HPDE6-E6E7 (cell line): Measurements from ENCODE around the gene WDR5.

ENCODE experiments used
- DNase-seq: peaks from one replicate; pipeline ENCODE4 v3.0.0; 2011; ENCODE audit warnings: missing footprints; ENCODE audit errors: extremely low spot score

Gene WDR5

DNA sequence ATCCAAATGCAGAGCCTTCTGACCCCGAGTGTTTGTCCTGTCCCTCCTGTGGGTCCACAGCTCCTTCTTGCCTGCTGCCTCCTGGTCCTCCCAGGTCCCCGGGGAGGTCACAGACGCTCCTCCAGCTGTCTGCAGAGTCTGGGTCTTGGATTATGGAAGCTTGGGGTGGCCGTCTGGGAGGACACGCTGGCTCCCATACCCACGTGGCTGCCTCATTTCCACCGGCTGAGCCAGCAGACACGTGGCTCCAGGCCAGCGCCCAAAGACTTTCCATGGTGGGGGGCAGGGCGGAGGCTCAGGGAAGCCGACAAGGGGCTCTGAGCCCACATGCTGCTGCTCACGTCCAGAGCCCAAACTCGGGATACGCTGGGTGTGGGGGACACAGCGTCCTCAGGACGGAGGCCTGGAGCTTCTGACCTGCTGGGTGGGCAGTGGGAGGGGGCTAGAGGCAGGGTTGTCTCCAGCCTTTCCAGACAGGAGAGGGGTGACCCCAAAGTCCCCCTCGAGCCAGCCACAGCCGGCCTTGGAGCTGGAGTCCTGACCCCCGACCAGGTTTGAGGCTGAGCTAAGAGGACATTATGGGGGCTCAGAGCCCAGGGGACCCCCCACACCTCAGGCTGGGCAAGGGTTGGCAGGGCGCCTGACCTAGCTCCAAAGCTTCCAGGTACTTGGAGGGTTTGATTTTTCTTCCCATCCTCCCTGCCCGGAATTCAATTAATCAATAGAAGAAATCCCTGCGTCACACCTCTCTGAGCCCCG, 52.7 kb downstream of the WDR5 start:
- DNase-seq: no peak

DNA sequence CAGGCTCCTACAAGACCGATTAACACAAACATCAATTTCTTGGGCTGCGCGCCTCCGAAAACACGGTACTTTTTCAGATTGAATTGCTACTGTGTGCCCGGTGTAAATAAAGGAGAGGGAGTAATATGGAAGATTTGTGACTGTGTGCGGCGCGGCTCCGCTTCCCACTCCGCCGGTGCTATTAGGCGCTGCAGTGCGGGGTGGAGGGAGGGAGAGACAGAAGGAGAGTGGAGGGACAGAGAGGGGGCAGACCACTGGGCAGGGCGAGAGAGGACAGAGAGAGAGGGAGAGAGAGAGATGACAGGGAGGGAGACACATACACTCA, 53.2 kb downstream of the WDR5 start:
- no peak for DNase-seq

DNA sequence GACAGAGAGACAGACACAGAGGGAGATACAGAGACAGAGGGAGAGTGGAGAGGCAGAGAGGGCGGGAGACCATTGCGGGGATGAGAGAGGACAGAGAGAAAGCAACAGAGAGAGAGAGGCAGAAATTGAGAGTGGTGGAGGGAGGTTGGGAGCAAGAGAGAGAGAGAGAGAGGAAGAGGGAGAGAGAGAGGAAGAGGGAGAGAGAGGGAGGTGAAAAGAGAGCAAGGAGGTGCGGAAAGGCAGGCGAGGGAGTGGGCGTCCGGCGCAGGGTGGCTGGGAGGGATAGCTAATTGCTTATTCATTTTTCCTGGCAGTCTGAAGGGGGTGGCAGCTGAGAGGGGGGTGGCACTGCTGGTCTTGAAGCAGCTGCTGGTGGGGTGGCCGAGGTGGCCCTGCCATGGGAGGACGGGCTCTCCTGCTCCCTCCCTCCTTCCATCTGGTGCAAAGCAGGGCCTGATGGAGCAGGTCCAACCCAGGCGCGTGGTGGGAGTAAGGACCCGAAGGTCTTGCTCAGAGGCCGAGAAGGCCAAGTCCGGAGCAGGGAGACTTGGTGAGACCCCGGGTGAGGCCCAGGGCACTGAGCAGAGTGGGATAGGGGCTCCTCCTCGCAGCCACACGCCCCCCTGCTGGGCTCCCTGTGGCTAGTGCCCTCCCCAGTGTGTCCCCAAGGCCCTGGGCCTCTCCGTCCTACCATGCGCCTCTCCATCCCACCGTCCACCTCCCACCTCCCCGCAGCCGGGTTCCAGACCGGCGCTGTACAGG, 53.8 kb downstream of the WDR5 start:
- no peak for DNase-seq

DNA sequence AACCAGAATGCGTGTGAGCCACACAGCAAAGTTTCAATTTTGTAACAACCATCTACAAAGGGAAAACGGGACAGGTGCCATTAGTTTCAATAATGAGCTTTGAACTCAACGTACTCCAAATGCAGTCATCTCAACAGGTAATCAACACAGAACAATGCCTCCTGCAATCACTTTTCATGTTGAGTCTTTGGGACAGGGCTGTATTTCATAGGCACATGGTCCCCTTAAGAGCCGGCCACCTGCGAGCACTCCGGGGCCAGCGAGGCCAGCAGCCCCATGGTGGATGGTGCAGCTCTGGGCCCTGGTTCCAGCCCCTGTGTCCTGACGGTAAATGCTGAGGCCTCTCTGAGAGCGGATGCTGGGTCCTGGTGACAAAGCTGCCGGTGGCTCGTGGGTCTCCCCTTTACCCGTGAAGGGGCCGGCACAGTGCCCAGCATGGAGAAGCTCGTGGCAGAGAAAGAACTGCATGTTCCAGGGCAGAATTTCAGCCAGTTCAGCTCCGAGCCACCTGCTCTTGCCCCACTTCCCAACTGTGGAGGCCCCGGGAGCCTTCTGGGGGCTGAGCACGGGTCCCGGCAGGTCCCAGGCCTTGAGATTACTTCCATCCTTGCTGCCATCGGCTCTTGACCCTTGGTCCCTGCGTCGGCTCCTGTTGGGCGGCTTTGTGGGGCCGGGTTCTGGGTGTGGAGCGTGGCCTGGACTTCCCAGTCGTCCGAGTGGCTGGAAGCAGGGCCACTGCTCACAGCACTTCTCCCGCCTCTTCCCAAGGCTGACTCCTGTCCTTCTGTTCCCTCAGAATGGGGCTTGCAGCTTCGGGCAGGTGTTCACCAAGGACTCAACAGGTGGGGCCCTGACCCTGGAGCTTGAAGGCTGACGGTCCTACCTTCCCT, 54.6 kb downstream of the WDR5 start:
- DNase-seq: no peak

DNA sequence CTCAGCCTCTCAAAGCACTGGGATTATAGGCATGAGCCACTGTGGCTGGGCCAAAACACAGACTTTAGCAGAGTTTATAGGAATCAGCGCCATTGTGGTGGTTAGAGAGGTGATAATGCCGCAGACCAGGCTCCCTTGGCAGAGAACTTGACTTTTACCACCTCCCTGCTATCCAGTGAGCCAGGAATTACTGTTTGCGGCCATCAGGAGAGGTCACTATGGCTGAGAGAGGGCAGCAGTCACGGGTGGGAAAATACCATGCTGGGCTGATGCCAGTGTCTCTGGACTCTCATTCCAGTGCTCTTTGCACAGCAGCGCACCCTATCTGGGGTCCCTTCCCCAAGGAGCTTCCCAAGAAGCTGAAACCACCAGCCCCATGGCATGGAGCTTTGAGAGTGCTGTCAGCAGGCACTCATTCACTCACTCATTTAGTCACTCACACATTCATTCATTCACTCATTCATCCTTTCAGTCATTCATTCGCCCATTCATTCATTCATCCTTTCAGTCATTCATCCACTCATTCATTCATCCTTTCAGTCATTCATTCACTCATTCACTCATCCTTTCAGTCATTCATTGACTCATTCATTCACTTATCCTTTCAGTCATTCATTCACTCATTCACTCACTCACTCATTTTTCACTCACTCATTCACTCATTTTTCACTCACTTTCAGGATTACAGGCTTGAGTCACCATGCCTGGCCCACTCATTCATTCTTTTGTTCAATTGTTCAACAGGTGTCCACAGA, 55.8 kb downstream of the WDR5 start:
- DNase-seq: no peak

DNA sequence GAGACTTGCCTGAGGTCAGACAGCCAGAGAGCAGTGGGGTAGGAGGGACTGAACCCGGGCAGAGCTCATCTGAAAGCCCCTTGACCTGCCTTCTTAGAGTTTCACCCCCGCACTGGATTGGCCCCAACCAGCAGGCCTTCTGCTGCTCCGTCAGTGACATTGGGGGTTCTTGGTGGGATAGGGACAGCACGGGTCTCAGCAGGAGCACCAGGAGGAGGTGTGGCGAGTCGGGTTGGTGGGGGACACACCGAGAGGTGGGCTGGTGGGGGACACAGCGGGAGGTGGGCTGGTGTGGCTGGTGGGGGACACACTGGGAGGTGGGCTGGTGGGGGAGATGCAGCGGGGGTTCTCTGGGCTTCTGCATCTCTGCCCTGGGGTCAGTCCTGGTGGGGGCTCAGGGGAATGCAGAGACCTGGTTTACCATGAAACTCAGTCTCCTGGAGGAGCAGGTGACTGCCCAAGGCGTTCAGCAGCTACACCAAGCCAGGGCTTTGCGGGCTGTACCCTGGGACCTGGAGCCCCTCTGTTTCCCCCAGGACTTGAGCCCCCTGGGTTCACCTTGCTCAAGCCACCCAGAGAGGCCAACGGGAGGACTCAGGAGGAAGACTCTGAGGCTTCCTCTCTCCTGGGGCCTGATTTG, 56.5 kb downstream of the WDR5 start:
- DNase-seq: no peak

DNA sequence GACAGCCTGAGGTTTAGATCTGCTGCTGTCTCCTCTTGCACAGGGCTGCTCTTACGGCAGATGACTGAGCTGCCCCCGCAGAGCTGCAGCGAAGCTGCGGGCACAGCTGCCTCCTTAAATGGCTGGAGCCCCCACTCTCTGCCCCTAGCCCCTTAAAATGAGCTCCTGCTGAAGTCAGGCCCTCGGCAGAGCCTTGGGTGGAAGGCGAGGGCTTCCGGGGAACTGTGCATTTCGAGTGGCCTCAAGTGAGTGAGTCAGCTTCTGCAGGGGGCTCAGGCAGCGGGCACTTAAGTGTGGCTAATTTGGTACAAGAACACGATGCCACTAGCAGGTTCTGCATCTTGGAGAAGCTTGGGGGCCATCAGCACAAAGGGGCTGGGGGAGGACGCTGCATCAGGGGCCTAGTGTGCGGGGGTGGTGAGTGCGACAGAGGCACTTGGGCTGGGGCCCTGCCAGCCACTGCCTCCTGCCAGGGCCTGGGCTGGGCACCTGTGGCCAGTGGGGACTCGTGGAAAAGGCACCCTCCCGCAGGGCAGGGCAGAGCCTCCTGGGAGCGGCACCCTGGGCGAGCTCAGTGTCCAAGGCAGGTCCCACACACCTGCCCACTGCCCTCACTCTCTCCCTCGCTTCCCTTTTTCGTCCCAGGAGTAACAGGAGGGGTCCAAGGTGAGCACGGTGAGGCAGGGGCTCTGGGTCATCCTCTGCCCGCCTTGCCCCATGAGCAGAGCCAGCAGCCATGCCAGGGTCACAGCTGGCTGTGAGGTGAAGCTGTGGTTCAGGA, 57.3 kb downstream of the WDR5 start:
- no peak for DNase-seq

DNA sequence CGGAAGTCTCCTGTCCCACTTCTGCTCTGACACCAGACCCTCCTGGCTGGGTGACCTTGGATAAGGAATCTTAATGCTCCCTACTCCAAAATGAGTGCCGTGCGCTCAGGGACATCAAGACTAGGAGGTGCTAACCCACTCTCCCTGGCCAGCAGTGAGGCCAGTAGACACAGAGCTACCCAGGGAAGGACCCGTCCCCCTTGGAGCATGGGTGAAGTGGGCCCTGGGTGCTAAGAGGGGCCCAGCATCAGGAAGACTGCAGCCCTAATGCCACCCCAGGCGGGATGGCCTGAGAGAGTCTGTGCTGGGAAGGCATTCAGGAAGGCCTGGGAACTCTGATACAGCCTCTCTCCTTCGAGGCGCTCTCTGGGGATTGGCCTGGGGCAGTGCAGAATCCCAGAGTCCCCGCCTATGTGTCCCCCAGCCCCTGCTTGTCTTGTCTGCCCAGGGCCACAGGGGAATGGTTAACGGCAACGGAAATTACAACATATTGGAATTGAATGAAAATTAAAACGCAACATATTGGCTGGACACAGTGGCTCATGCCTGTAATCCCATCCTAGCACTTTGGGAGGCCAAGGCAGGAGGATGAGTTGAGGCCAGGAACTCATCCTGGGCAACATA, 58.1 kb downstream of the WDR5 start:
- DNase-seq: no peak

DNA sequence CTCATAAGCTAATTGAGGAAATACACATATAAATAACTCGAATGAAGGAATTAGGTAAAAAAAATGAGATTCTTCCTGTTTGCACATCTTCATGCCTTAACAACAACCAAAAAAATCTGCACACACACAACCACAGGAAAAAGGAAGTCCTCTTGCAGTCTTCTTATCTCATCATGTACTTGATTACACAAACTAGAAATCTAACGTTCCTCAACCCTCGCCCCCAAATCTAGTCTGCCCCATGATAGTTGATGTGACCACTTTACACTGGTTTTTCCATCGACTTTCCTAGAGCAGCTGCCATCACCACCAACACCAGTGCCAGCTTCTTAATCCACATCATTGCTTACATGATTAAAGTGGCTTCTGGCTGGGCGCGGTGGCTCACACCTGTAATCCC, 59.7 kb downstream of the WDR5 start:
- no peak for DNase-seq

DNA sequence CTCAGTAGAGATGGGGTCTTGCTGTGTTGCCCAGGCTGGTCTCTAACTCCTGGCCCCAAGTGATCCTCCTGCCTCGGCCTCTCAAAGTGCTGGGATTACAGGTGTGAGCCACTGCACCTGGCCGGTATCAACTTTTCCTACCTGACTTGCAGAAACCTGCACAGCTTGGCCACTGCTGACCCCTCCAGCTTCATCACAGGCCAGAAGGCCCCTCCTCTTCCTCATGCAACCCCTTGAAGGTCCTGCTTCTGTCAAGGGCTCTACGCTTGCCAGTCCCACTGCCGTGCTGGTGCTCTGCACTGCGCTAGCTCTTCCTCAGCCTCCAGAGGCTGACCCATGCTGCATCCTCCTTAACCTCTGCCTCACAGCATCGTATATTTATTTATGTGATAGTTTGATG, 61.0 kb downstream of the WDR5 start:
- no peak for DNase-seq

DNA sequence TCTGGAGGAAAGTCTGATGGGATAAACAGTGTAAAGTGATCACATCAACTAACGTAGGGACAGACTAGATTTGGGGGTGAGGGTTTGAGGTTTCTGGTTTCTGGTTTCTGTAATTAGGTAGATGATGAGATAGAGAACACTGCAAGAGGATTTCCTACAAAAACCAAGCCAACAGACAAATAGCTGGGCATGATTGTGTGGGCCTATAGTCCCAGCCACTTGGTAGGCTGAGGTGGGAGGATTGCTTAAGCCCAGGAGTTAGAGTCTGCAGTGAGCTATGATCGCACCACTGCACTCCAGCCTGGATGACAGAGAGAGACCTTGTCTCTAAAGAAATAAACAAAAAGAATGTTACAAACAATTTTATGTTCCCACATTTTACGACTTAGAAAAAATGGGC, 62.9 kb downstream of the WDR5 start:
- no peak for DNase-seq

DNA sequence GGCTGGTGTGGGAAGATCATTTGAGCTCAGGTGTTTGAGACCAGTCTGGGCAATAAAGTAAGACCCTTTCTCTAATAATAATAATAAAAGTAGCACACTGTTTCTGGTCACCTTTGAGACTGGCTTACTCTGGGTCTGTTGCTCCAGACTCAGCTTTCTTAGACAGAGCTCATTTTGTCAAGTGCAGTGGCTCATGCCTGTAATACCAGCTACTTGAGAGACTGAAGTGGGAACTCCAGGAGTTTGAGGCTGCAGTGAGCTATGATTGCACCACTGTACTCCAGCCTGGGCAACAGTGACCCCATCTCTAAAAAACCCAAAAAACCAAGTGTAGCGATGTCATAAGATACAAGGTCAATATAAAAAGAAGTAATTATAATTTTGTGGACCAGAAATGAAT, 64.8 kb downstream of the WDR5 start:
- DNase-seq: no peak

DNA sequence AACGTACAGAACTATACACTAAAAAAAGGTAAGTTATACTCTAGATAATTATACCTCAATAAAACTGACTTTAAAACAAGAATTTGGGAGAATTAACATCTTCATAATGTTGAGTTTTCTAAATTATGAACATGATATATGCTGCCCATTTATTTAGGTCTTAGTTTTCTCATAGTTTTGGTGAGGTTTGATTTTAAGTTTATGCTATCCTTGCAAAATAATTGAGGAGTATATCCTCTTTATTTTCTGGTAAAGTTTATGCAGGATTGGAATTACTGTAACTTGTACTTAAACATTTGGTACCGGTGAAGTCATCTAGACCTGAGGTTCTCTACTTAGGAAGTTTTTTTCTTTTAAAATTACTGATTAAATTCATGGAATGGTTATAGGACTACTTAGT, 67.3 kb downstream of the WDR5 start:
- no peak for DNase-seq

DNA sequence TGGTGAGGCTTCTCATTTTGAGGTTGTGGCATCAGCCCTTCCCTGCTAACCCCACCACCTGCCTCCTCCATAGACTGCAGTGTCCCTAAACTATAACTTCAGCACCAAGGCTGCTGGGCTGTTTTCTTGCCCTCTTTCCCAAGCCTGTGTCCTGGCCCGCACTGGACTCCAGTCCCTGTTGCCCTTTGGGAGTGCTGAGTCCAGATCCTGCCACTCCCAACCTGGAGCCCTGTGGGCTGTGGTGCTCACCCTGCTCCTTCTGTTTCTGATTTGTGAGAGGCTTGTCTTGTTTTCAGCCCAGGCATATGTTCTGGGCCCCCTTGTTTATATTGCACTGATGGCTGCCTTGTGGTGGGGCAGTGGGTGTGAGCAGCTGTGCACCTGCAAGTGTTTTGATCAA, 68.2 kb downstream of the WDR5 start:
- no peak for DNase-seq

DNA sequence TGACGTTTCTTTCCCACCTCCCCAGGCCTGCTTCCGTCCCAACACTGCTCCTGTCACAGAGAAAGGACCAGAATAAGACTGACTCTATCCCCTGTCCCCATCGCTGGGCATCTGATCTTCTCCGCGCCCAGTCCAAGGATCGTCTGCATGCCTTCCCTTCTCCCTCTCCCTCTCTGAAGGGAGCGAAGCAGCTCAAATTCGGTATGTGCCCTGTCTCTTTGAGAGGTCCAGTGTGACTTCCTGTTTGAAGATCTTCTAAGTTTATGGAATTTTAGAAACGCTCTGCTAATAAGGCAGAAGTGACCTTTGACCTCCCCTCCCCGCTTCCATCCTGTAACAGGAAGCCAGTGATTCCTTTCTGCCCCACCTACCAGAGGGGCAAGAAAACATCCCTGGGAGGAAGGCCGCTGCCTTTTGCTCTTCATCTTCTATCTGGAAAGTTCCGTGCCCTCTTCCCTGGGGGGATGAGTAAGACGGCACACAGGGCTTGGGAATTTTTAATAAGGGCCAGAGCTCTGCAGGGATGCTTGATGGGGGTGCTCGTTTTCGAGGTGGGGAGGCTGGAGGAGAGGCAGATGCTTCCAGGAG, 69.2 kb downstream of the WDR5 start:
- DNase-seq: no peak

DNA sequence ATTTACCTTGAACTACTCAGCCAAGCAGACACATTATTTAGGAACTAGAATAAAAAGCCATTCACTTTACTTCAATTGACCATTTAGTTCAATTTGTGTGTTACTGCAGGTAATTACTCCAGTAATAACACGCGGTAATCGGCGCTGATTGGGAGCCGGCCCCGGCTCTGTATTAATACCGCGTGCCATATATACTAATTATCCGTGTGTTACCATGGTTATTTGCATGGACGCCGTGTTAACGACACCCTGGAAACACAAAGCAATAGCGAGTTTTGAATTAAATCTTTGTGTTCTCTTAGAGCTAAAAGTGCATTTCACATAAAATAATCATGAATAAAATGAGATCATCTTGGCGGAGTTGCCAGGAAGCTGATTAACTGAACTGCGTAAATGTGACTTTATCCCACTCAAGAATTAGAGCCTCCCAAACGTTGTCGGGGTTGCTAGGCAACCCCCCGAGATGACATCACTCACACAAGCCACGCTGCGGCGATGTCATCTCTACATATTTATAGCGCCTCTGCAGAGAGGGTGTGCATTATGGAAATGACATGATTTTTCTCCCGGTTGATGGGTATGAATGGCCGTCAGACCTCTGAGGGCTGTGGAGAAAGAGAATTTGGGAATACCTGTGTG, 69.9 kb downstream of the WDR5 start:
- no peak for DNase-seq

DNA sequence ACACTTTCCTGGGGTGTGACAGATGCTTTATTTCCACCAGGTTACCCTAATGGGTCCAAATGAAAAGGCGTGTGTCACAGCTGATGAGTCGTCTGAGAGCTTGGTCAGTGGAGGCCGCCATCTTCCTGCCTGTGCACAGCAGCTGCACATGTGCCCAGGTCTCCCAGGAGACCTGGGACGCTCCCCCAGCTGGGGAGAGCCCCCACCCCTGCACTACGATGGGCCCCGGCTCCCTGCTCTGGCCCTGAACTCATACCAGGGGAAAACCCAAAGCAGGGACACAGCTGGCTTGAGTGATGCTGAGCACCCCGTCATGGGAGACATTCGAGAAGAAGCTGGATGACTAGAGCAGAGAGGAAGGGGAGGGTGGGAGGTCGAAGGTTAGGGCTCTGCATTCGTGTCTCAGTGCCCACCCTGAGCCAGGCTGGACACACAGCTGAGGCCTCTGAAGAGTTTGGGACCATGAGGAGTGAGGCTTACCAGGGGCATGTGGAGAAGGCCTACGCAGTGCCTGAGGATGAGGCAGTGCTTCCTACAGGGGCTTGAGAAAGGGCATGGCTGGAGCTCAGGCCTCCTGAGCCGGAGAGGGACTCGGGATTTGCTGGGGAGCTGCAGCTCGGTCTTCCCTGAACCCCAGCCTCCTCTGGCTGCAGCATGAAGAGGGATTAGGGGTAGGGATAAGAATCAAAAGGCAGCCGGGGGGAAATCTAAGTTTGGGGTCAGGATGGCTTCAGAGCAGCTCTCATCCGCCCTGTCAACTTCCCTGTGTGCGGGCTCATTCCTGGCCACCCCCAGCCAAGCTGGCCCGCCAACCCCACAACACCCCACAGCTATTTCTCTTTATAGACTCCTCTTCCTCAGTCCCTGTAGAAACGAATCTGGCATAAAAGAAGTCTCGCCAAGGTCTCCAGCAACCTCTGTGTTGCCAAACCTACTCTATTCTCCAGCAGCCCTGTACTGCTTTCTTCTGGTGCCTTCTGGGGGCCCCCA, 70.7 kb downstream of the WDR5 start:
- DNase-seq: no peak

DNA sequence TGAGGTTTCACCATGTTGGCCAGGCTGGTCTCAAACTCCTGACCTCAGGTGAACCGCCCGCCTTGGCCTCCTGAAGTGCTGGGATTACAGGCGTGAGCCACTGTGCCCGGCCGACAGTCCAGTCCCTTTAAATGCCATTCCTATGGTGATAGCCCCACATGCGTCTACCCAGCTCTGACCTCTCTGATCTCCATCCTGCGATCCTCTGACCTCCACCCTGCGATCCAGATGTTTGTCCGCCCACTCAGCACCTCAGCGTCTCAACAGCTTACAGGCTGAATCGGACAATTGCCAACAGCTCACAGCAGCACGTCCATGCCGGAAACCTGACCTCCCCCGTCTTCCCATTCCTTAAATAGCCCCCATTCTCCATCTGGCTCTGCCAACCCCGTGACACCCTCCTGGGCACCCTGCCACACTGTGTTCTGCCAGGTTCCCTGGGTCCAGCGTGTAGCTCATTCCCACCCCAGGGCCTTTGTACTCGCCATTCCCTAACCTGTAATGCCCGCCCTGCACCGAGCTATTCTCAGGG, 72.5 kb downstream of the WDR5 start:
- no peak for DNase-seq
